LNCaP clone FGC (cell line): Measurements from ENCODE around the gene TMEM14B.

Source experiments
- DNase-seq: peaks from one replicate; pipeline ENCODE4 v3.0.0-alpha.2; 2011; ENCODE audit warnings: low read depth
- H3K4me3 ChIP-seq: 2 replicates; pipeline ENCODE4 v1.5.1; 2011; ENCODE audit warnings: mild to moderate bottlenecking, low read depth, low read length, control low read depth
- TF ChIP-seq, protein P1 (sequence below): IDR thresholded peaks from 2 replicates; pipeline ENCODE4 v1.5.1; 2012; ENCODE audit warnings: mild to moderate bottlenecking; ENCODE audit not compliant: control insufficient read depth, insufficient read depth; ENCODE audit errors: extremely low read depth

TMEM14B gene

GRCh38 chr6:10721850-10722569, 25.6 kb upstream of the TMEM14B start:
- TF ChIP-seq, protein P1, sequence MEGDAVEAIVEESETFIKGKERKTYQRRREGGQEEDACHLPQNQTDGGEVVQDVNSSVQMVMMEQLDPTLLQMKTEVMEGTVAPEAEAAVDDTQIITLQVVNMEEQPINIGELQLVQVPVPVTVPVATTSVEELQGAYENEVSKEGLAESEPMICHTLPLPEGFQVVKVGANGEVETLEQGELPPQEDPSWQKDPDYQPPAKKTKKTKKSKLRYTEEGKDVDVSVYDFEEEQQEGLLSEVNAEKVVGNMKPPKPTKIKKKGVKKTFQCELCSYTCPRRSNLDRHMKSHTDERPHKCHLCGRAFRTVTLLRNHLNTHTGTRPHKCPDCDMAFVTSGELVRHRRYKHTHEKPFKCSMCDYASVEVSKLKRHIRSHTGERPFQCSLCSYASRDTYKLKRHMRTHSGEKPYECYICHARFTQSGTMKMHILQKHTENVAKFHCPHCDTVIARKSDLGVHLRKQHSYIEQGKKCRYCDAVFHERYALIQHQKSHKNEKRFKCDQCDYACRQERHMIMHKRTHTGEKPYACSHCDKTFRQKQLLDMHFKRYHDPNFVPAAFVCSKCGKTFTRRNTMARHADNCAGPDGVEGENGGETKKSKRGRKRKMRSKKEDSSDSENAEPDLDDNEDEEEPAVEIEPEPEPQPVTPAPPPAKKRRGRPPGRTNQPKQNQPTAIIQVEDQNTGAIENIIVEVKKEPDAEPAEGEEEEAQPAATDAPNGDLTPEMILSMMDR = no peak
- no peak for DNase-seq
- H3K4me3 ChIP-seq = peak overlapping the region; percentile 91

- peak overlapping the region; percentile 91 for H3K4me3 ChIP-seq
- no peak for DNase-seq
- TF ChIP-seq, protein P1 = no peak
Measured at GRCh38 chr6:10722570-10722819, 25.1 kb upstream of the TMEM14B start.

GRCh38 chr6:10722820-10723566, 24.6 kb upstream of the TMEM14B start, which contains the start of gene TMEM14C:
Gene TMEM14C, plus strand, starts transcription at chr6:10723070. Its CDS starts 1,544 bp downstream, at chr6:10724614.
- TF ChIP-seq, protein P1 = no peak
- peak within 1 kb of the TSS; percentile 91 for H3K4me3 ChIP-seq
- DNase-seq = peak; percentile 97

DNA sequence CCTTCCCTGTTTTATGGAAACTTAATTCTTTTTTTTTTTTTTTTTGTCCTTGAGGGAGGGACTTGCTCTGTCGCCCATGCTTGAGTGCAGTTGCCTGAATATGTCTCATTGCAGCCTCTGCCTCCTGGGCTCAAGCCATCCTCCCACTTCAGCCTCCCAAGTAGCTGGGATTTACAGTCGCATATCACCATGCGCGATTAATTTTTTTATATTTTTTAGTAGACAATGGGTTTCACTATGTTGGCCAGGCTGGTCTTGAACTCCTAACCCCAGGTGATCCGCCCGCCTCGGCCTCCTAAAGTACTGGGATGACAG, 24.1 kb upstream of the TMEM14B start:
- no peak for DNase-seq
- peak overlapping the region; percentile 91 for H3K4me3 ChIP-seq
- TF ChIP-seq, protein P1 = no peak

- TF ChIP-seq, protein P1 = no peak
- H3K4me3 ChIP-seq = no peak overlapping the region
Measured at GRCh38 chr6:10725044-10725443, 22.6 kb upstream of the TMEM14B start.

GRCh38 chr6:10725716-10726115, 21.9 kb upstream of the TMEM14B start:
- TF ChIP-seq, protein P1 = no peak
- no peak for DNase-seq

More at GRCh38 chr6:10725044-10725443, 22.6 kb upstream of the TMEM14B start:
- DNase-seq = no peak

More at GRCh38 chr6:10725716-10726115, 21.9 kb upstream of the TMEM14B start:
- no peak overlapping the region for H3K4me3 ChIP-seq
